A673 (cell line): ENCODE data around the gene HS6ST2.

Experiments
- EZH2 ChIP-seq: fragments of 200-600 bp; sonication (generic); IDR thresholded peaks from 2 replicates; pipeline ENCODE4 v1.6.1; 2017; ENCODE audit warnings: borderline replicate concordance, low read depth, mild to moderate bottlenecking, mixed read lengths, antibody characterized with exemption, low read length; ENCODE audit not compliant: poor library complexity, severe bottlenecking
- TF ChIP-seq, protein P1 (sequence below): fragments of 300-800, 200-600 bp; sonication (generic); conservative IDR thresholded peaks from 2 replicates; pipeline ENCODE4 v1.5.1; 2017; ENCODE audit warnings: low read depth, mild to moderate bottlenecking, antibody characterized with exemption, low read length, moderate library complexity, mixed read lengths

DNA sequence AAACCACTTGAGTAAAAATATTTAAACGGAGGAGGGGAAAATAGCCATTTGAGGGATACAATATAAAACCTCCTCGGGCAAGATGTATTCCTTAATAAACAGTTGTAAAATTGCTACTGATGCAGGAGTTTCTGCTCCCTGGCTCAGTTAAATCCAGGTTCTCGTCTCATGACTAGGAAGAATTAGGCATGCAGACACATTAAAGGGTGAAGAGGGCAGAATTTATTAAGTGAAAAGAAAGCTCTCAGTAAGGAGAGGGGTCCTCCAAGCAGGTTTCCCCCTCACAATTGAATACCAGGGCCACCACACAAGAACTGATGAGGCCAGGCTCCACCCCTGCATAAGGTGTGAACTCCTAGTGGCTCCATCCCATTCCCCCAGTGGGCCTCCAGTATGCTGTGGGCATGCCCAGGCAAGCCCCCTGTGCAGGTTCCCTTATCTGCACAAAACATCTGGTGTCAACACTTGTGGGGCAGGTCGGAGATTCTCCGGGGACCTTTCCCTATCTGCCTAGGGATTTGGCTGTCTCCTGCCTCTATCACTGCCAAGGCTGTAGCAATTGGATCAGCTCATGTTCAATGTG, 80.4 kb downstream of the HS6ST2 start:
- TF ChIP-seq, protein P1, sequence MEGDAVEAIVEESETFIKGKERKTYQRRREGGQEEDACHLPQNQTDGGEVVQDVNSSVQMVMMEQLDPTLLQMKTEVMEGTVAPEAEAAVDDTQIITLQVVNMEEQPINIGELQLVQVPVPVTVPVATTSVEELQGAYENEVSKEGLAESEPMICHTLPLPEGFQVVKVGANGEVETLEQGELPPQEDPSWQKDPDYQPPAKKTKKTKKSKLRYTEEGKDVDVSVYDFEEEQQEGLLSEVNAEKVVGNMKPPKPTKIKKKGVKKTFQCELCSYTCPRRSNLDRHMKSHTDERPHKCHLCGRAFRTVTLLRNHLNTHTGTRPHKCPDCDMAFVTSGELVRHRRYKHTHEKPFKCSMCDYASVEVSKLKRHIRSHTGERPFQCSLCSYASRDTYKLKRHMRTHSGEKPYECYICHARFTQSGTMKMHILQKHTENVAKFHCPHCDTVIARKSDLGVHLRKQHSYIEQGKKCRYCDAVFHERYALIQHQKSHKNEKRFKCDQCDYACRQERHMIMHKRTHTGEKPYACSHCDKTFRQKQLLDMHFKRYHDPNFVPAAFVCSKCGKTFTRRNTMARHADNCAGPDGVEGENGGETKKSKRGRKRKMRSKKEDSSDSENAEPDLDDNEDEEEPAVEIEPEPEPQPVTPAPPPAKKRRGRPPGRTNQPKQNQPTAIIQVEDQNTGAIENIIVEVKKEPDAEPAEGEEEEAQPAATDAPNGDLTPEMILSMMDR = no peak
- no peak for TF ChIP-seq EZH2
